ENCODE measurements around the gene CAMKV. TPM values are rescaled to one million over a fixed set of nuclear protein-coding genes. Genes with fewer than 3 reads are reported as not detected.

Gene CAMKV
- total and polyA plus RNA-seq, 2 donors from 2014 or later, result 0.16 TPM; not detected in 1

GRCh38 chr3:49813497-49814174 is 56.1 kb downstream of the CAMKV start, which contains the start of gene UBA7:
UBA7 (minus strand) TSS chr3:49813953; CDS start chr3:49813787, 166 bp downstream.
- Histone ChIP-seq H3K9me3 (ENCODE audit: control insufficient read depth in 2 of 3, insufficient read depth in 1 of 3, low read length in 3 of 3) (no peaks in the 10 kb centered on the region), H3K36me3 (ENCODE audit: control insufficient read depth in 2 of 3, insufficient read depth in 3 of 3, low read length in 3 of 3) (peaks cover 0 to 13% (median 6%) of the 10 kb centered on the region in 3 donors), H3K27me3 (ENCODE audit: control insufficient read depth, insufficient read depth, low read length) (no peaks in the 10 kb centered on the region), H3K4me1 (ENCODE audit: control insufficient read depth in 2 of 3, insufficient read depth in 2 of 3, low read depth in 1 of 3, low read length in 3 of 3) (peaks cover 0 to 29% (median 5%) of the 10 kb centered on the region in 3 donors), H3K27ac (ENCODE audit: low read depth in 2 of 2, low read length in 2 of 2) (peak within 1 kb of the TSS; percentile 63 to 85), H3K4me3 (ENCODE audit: low read length in 3 of 3) (peak within 1 kb of the TSS; percentile 49 to 79 (median 66)), H3K9ac (ENCODE audit: low read length in 3 of 3) (peak within 1 kb of the TSS; percentile 32 to 91 (median 83))
- intact Hi-C loops (cut with DNase I), result no loop called here
- TF ChIP-seq CTCF (IDR thresholded peaks at IDR 0.05; ENCODE audit: borderline replicate concordance, extremely low read depth, insufficient read depth), result no peak
- peak in 4 of 5 donors; percentile 31 to 86 (median 60) for DNase-seq
- FAIRE-seq, result no peak

- Histone ChIP-seq H3K27me3 (ENCODE audit: control insufficient read depth, insufficient read depth, low read length) (no peaks in the 10 kb centered on the region), H3K36me3 (ENCODE audit: control insufficient read depth in 2 of 3, insufficient read depth in 3 of 3, low read length in 3 of 3) (peaks cover 0 to 13% (median 6%) of the 10 kb centered on the region in 3 donors), H3K9ac (ENCODE audit: low read length in 3 of 3) (peak overlapping the region; percentile 7 to 91 (median 83)), H3K27ac (ENCODE audit: low read depth in 2 of 2, low read length in 2 of 2) (peak overlapping the region; percentile 63 to 85), H3K4me3 (ENCODE audit: low read length in 3 of 3) (peak overlapping the region; percentile 49 to 79 (median 66)), H3K4me1 (ENCODE audit: control insufficient read depth in 2 of 3, insufficient read depth in 2 of 3, low read depth in 1 of 3, low read length in 3 of 3) (peaks cover 0 to 34% (median 7%) of the 10 kb centered on the region in 3 donors), H3K9me3 (ENCODE audit: control insufficient read depth in 2 of 3, insufficient read depth in 1 of 3, low read length in 3 of 3) (no peaks in the 10 kb centered on the region)
- DNase-seq, result no peak
- intact Hi-C loops (cut with DNase I), result no loop called here
- FAIRE-seq, result no peak
- no peak for TF ChIP-seq CTCF (IDR thresholded peaks at IDR 0.05; ENCODE audit: borderline replicate concordance, extremely low read depth, insufficient read depth)
These were observed 56.7 kb downstream of the CAMKV start for GRCh38 chr3:49812916-49813496.

Other genes starting within 250 kb of the CAMKV start
- gene APEH, start 195.6 kb downstream of the CAMKV start, total RNA-seq, result 143 TPM
- gene APEH, start 195.6 kb downstream of the CAMKV start, polyA plus RNA-seq (ENCODE audit: insufficient read depth, low read depth, low replicate concordance), result 138 TPM
- gene MST1, start 180.4 kb downstream of the CAMKV start, total RNA-seq, result 77.3 TPM
- 152 TPM for gene MST1, start 180.4 kb downstream of the CAMKV start, polyA plus RNA-seq (ENCODE audit: insufficient read depth, low read depth, low replicate concordance)
- gene RNF123, start 180.3 kb downstream of the CAMKV start, total RNA-seq, result 43.7 TPM
- gene RNF123, start 180.3 kb downstream of the CAMKV start, polyA plus RNA-seq (ENCODE audit: insufficient read depth, low read depth, low replicate concordance), result 41.7 TPM
- gene AMIGO3, start 150.2 kb downstream of the CAMKV start, total RNA-seq, result not detected
- gene AMIGO3, start 150.2 kb downstream of the CAMKV start, polyA plus RNA-seq (ENCODE audit: insufficient read depth, low read depth, low replicate concordance), result 0.73 TPM
- gene GMPPB, start 146.0 kb downstream of the CAMKV start, total RNA-seq, result 37.4 TPM
- gene GMPPB, start 146.0 kb downstream of the CAMKV start, polyA plus RNA-seq (ENCODE audit: insufficient read depth, low read depth, low replicate concordance), result 25.0 TPM
- 49.6 TPM for gene IP6K1, start 83.4 kb downstream of the CAMKV start, total RNA-seq
- gene IP6K1, start 83.4 kb downstream of the CAMKV start, polyA plus RNA-seq (ENCODE audit: insufficient read depth, low read depth, low replicate concordance), result 21.7 TPM
- 0.54 TPM for gene CDHR4, start 70.0 kb downstream of the CAMKV start, total RNA-seq
- not detected for gene CDHR4, start 70.0 kb downstream of the CAMKV start, polyA plus RNA-seq (ENCODE audit: insufficient read depth, low read depth, low replicate concordance)
- gene INKA1, start 66.6 kb downstream of the CAMKV start, total RNA-seq, result 6.3 TPM
- 9.1 TPM for gene INKA1, start 66.6 kb downstream of the CAMKV start, polyA plus RNA-seq (ENCODE audit: insufficient read depth, low read depth, low replicate concordance)
- 102 TPM for gene UBA7, start 56.0 kb downstream of the CAMKV start, total RNA-seq
- 29.8 TPM for gene UBA7, start 56.0 kb downstream of the CAMKV start, polyA plus RNA-seq (ENCODE audit: insufficient read depth, low read depth, low replicate concordance)
- gene TRAIP, start 13.3 kb downstream of the CAMKV start, total RNA-seq, result 1.9 TPM
- 0.71 TPM for gene TRAIP, start 13.3 kb downstream of the CAMKV start, polyA plus RNA-seq (ENCODE audit: insufficient read depth, low read depth, low replicate concordance)
- 29.6 TPM for gene MST1R, start 34.0 kb upstream of the CAMKV start, total RNA-seq
- 0.30 TPM for gene MST1R, start 34.0 kb upstream of the CAMKV start, polyA plus RNA-seq (ENCODE audit: insufficient read depth, low read depth, low replicate concordance)
- gene MON1A, start 59.9 kb upstream of the CAMKV start, total RNA-seq, result 7.4 TPM
- 16.4 TPM for gene MON1A, start 59.9 kb upstream of the CAMKV start, polyA plus RNA-seq (ENCODE audit: insufficient read depth, low read depth, low replicate concordance)
- gene RBM6, start 70.2 kb upstream of the CAMKV start, total RNA-seq, result 90.0 TPM
- 72.0 TPM for gene RBM6, start 70.2 kb upstream of the CAMKV start, polyA plus RNA-seq (ENCODE audit: insufficient read depth, low read depth, low replicate concordance)
- 149 TPM for gene RBM5, start 219.0 kb upstream of the CAMKV start, total RNA-seq
- gene RBM5, start 219.0 kb upstream of the CAMKV start, polyA plus RNA-seq (ENCODE audit: insufficient read depth, low read depth, low replicate concordance), result 51.0 TPM

Measured in kidney (tissue), 14 donors.